ENCODE measurements around the gene GNAO1.

GNAO1 gene

GRCh38 chr16:56312556-56312955 is 121.3 kb downstream of the GNAO1 start:
- DNase-seq (ENCODE audit: low spot score): no peak

GRCh38 chr16:56314244-56314850 is 123.1 kb downstream of the GNAO1 start:
- no peak for DNase-seq (ENCODE audit: low spot score)

DNA sequence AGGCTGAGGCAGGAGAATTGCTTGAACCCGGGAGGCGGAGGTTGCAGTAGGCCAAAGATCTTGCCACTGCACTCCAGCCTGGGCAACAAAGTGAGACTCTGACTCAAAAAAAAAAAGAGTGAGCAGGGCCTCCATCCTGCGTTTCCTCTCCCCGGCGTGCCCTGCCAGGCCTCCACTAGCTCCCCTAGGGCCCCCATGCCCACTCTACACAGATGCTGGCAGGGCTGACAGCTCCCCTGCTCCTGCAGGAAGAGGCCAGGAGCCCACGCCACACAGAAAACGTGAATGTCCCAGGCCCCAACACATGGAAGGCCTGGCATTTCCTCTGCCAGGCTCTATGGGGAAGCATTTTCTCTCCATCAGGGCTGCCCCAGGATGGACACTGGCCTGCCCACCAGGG is 124.7 kb downstream of the GNAO1 start:
- no peak for DNase-seq (ENCODE audit: low spot score)

GRCh38 chr16:56316545-56316944 is 125.3 kb downstream of the GNAO1 start:
- DNase-seq (ENCODE audit: low spot score): no peak

GRCh38 chr16:56317998-56318826 is 126.9 kb downstream of the GNAO1 start:
- peak; percentile 80 for DNase-seq (ENCODE audit: low spot score)

DNA sequence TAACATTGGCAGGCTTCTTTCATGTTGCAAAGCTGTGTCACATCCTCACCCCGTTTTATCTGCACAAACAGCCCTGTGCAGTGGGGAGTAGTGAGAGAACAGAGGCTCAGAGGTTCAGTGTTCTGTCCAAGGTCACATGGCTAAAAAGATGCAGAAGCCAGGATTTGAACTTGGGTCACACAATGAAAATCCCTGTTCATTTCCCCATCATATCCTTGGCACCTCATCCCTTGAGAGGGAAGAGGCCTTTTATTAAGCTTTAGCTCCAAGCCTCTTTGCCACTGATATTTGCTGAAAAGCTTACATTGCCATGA is 127.5 kb downstream of the GNAO1 start:
- DNase-seq (ENCODE audit: low spot score): no peak

- DNase-seq (ENCODE audit: low spot score): no peak
These were observed 128.1 kb downstream of the GNAO1 start for GRCh38 chr16:56319376-56319775.

DNA sequence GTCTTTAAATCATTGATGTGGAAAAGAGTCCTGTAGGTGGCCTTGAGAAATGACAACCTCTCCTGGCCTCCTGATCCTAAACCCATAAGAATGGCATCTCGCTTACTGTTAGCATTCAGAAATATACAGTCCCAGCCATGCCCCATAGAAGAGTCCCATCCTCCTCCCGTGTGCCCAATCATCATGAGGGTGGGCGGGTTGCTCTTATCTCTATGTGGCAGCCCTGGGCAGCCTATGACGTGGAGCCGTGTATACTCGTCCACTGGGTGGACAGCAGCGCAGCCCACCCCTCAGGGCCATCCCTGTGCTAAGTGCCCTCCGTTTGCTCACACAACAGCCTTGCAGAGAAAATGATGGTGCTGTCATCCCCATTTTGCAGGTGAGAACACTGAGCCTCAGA is 128.8 kb downstream of the GNAO1 start:
- no peak for DNase-seq (ENCODE audit: low spot score)

- no peak for DNase-seq (ENCODE audit: low spot score)
These were observed 129.7 kb downstream of the GNAO1 start for GRCh38 chr16:56320811-56321558.

DNA sequence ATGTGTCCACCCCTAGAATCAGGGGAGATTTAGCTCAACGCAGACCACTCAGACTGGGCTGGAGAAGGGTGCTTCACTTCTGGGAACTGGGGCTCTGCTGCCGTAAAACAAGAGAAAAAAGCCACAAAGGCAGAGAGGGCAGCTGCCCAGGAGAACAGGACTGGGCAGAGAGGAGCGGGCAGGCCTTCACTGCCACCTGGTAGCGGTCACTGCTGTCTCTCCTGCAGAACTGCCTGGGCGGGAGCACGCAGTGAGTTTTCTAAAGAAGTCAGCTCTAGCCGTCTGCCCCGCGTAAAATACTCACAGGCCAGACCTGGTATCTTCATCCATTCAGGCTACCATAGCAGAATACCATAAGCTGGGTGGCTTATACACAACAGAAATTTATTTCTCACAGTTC is 130.3 kb downstream of the GNAO1 start:
- DNase-seq (ENCODE audit: low spot score): no peak

DNA sequence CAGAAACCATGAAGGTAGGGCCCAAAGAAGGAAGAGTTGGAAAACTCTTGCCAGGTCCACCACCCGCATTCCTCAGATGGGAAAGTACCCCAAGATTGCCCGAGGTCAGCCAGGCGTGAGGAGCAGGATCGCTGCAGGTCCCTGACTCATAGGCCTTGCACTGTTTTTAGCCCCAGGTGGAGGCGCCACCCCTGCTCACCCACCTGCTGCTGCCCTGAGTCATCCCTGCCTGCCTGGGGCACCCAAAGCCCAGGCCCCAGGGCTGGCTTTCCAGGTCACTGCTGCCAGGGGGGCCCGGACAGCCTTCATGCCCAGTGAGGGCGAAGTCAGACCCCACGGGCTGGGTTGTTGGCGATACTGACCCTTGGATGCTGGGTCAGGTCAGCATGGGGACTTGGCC is 133.1 kb downstream of the GNAO1 start:
- no peak for DNase-seq (ENCODE audit: low spot score)

DNA sequence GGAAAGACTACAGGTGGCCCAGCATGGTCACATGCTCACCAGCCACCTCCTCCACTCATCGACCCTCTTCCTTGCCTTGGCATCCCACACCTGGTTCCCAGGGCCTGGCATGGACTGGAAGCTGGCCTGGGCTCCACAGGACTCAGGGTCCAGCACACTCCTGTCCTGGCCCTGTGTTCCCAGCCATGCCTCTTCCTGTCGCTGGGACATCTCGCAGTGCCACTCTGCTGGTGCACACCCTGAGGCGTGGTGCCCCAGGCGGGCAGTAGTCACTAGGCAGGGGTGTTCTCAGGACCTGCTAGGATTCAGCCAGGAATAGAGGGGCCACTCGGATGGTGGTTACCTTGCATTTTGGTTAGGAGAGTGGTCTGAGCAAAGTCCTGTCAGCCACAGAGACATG is 134.7 kb downstream of the GNAO1 start:
- no peak for DNase-seq (ENCODE audit: low spot score)

- DNase-seq (ENCODE audit: low spot score): no peak
These were observed 136.0 kb downstream of the GNAO1 start for GRCh38 chr16:56327071-56327928.

- DNase-seq (ENCODE audit: low spot score): no peak
These were observed 136.6 kb downstream of the GNAO1 start for GRCh38 chr16:56327929-56328258.

DNA sequence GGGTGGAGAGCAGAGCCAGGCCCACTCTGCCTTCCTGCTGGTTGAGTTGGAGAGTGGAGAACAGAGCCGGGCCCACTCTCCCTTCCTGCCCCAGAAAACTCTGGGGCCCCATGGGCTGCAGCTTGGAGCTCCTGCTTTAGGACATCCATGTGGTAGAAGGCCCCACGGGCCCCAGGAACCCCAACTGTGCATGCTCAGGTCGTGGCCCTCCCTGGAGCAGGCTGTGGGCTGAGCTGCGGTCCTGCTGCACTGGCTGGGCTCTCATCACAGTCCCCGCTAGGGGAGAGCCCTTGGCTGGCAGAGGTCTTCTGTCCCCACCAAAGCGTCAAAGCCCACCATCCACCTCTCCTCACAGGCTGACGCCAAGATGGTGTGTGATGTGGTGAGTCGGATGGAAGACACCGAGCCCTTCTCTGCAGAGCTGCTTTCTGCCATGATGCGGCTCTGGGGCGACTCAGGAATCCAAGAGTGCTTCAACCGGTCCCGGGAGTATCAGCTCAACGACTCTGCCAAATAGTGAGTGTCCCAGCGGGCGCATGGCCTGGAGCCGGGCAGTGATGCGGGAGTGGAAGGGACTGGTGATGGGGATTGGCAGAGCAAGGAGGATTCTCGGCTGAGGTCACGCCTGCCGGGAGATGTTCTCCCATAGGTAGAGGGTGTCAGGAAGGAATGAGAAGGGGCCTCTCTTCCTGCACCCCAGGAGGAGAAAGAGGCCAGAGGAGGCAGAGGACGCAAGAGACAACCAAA is 137.2 kb downstream of the GNAO1 start:
- no peak for DNase-seq (ENCODE audit: low spot score)

GRCh38 chr16:56329887-56330286 is 138.6 kb downstream of the GNAO1 start:
- no peak for DNase-seq (ENCODE audit: low spot score)

DNA sequence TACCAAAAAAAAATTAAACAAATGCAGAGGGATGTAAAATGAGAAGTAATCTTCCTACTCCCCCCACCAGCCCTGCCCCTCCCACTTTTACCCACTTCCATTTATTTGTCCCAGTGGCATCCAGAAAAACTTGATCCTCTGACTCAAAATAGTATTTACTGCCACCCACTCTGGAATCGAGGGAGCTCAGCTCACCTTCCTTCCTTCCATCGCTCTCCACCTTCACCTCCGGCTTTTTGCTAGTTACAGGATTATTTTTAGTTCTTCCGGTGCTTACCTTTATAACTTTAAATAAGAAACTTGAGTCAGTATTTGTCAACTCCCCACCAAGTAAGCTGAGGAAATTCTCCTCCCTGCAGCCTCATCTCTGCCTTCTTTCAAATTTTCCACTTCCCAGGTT is 139.2 kb downstream of the GNAO1 start:
- DNase-seq (ENCODE audit: low spot score): no peak

GRCh38 chr16:56331399-56331798 is 140.1 kb downstream of the GNAO1 start:
- DNase-seq (ENCODE audit: low spot score): no peak

GRCh38 chr16:56331915-56332314 is 140.6 kb downstream of the GNAO1 start:
- no peak for DNase-seq (ENCODE audit: low spot score)

GRCh38 chr16:56332464-56333079 is 141.3 kb downstream of the GNAO1 start:
- no peak for DNase-seq (ENCODE audit: low spot score)

DNA sequence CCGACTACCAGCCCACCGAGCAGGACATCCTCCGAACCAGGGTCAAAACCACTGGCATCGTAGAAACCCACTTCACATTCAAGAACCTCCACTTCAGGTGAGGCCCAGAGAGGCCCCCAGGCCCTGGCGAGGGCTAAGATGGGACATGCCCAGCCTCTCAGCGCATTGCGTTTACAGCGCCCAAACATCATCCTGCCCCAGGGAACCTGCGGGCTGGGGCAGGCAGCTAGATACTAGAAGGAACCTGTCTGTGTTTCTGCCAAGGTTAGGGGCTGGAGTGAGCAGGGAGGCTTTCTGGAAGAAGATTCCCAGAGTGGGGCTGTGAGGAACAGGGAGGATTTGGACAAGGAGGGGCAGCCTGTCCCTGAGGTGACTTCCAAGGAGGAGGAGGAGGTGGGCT is 143.5 kb downstream of the GNAO1 start:
- DNase-seq (ENCODE audit: low spot score): no peak
